22Rv1 (cell line): ENCODE measurements around the gene DRD2.
"Not testable (repeated sequence)": the region's sequence is repeated elsewhere in the genome, so short reads cannot be mapped to it uniquely, and the experiment has no call there.

Experiments
- H3K27ac ChIP-seq: fragments of 450-650 bp; 2 replicates; pipeline ENCODE4 v1.5.1; 2017
- CTCF ChIP-seq: fragments of 450-650 bp; IDR thresholded peaks from 2 replicates; pipeline ENCODE4 v1.5.1; 2017; ENCODE audit warnings: mild to moderate bottlenecking
- ZFX ChIP-seq: fragments of 450-650 bp; IDR thresholded peaks from 2 replicates; pipeline ENCODE4 v1.6.1; 2017; ENCODE audit warnings: antibody characterized with exemption, borderline replicate concordance

Gene DRD2

GRCh38 chr11:113475160-113475761, at the start of gene DRD2:
DRD2 (minus strand) TSS chr11:113475398; CDS start chr11:113424651, 50,747 bp downstream.
- no peak for TF ChIP-seq ZFX
- TF ChIP-seq CTCF = no peak
- H3K27ac ChIP-seq = no peak within 1 kb of the TSS

- not testable (repeated sequence) for H3K27ac ChIP-seq
Measured at GRCh38 chr11:113523906-113524305, 48.7 kb upstream of the DRD2 start.

- H3K27ac ChIP-seq = no peak overlapping the region
- TF ChIP-seq ZFX (no peak), CTCF (no peak)
Measured at GRCh38 chr11:113521737-113522517, 46.7 kb upstream of the DRD2 start.

- TF ChIP-seq ZFX = no peak
- no peak for TF ChIP-seq CTCF
- no peak overlapping the region for H3K27ac ChIP-seq
Measured at GRCh38 chr11:113519989-113520613, 44.9 kb upstream of the DRD2 start.

- TF ChIP-seq ZFX (no peak), CTCF (no peak)
- no peak overlapping the region for H3K27ac ChIP-seq
Measured at GRCh38 chr11:113518716-113519495, 43.7 kb upstream of the DRD2 start.

GRCh38 chr11:113517361-113517760, 42.2 kb upstream of the DRD2 start:
- TF ChIP-seq ZFX (no peak), CTCF (no peak)
- H3K27ac ChIP-seq = no peak overlapping the region

GRCh38 chr11:113514856-113515255, 39.7 kb upstream of the DRD2 start:
- TF ChIP-seq ZFX (no peak), CTCF (no peak)
- no peak overlapping the region for H3K27ac ChIP-seq
